Measurements from ENCODE around the gene PCID2. TPM values are rescaled to one million over a fixed set of nuclear protein-coding genes. Genes with fewer than 3 reads are reported as not detected.

PCID2 gene
- polyA plus RNA-seq, 1 of the 3 experiments (the other 2 are of a cell fraction) = 69.8 TPM

GRCh38 chr13:113145496-113145895 is 63.0 kb downstream of the PCID2 start:
- Histone ChIP-seq H3K9ac (no peak overlapping the region), H3K9me3 (no peaks in the 10 kb centered on the region), H3K9me2 (no peaks in the 10 kb centered on the region), H3K4me3 (ENCODE audit: low read depth in 2 of 2, low read length in 1 of 2) (no peak overlapping the region), H3K79me2 (ENCODE audit: insufficient read depth) (no peaks in the 10 kb centered on the region), H3K4me2 (no peak overlapping the region), H2AFZ (ENCODE audit: low read depth) (no peak overlapping the region), H3K27ac (ENCODE audit: low read depth in 2 of 2, low read length in 1 of 2) (no peak overlapping the region), H4K20me1 (ENCODE audit: insufficient read depth) (no peaks in the 10 kb centered on the region), H3K27me3 (ENCODE audit: insufficient read depth) (no peaks in the 10 kb centered on the region), H3F3A (replicated peaks; ENCODE audit: insufficient read depth) (no peaks in the 10 kb centered on the region), H3K36me3 (replicated peaks in 1 of 2; ENCODE audit: control insufficient read depth in 1 of 2, insufficient read depth in 2 of 2, low read length in 1 of 2) (no peaks in the 10 kb centered on the region), H3K4me1 (ENCODE audit: control insufficient read depth in 1 of 2, insufficient read depth in 2 of 2, low read depth in 1 of 2, low read length in 1 of 2) (no peaks in the 10 kb centered on the region)
- POLR2A ChIA-PET = no interaction called here
- CTCF ChIA-PET = interaction anchor here (0.7 to 1.4 kb wide), 2 partner anchors 21 to 209 kb away, joined by 3 to 4 read pairs; no protein-coding TSS in a partner anchor
- 74% methylated on average over 12 of the region's 12 CpGs for WGBS (ENCODE audit: low lambda C conversion rate)
- no peak for DNase-seq
- TF ChIP-seq CHD2 (IDR thresholded peaks at IDR 0.05; ENCODE audit: low read length, partially characterized antibody) (no peak), ELF1 (IDR thresholded peaks at IDR 0.05) (no peak), GABPA (IDR thresholded peaks at IDR 0.05; ENCODE audit: low read depth) (no peak), FOXM1 (IDR thresholded peaks at IDR 0.05; ENCODE audit: low read depth) (no peak), GATA2 (CRISPR knock-in tag; IDR thresholded peaks at IDR 0.05) (no peak), RFX5 (IDR thresholded peaks at IDR 0.05; ENCODE audit: low read length) (no peak), RCOR1 (IDR thresholded peaks at IDR 0.05; ENCODE audit: low read length) (no peak), EZH2phosphoT487 (IDR thresholded peaks at IDR 0.05; ENCODE audit: borderline replicate concordance, low read depth) (no peak), CTCF (IDR thresholded peaks at IDR 0.05) (no peak), EP300 (IDR thresholded peaks at IDR 0.05; ENCODE audit: borderline replicate concordance in 1 of 2, low read depth in 1 of 2, low read length in 1 of 2) (no peak), RXRA (IDR thresholded peaks at IDR 0.05; ENCODE audit: borderline replicate concordance, low read depth) (no peak), MEF2A (IDR thresholded peaks at IDR 0.05; ENCODE audit: borderline replicate concordance, low read depth) (no peak), FOXJ3 (CRISPR knock-in tag; IDR thresholded peaks at IDR 0.05) (no peak), JUND (IDR thresholded peaks at IDR 0.05) (no peak), FOSL2 (IDR thresholded peaks at IDR 0.05; ENCODE audit: borderline replicate concordance, low read depth) (no peak), USF1 (IDR thresholded peaks at IDR 0.05; ENCODE audit: borderline replicate concordance, low read depth) (no peak), MXI1 (IDR thresholded peaks at IDR 0.05; ENCODE audit: low read depth, low read length) (no peak)

- H4K20me1 ChIP-seq (ENCODE audit: insufficient read depth) = no peaks in the 10 kb centered on the region
- no peaks in the 10 kb centered on the region for H3K9me2 ChIP-seq
- no peaks in the 10 kb centered on the region for H3K27me3 ChIP-seq (ENCODE audit: insufficient read depth)
- no peak overlapping the region for H3K4me3 ChIP-seq (ENCODE audit: low read depth in 2 of 2, low read length in 1 of 2)
- H3F3A ChIP-seq (replicated peaks; ENCODE audit: insufficient read depth) = no peaks in the 10 kb centered on the region
- no peak for TF ChIP-seq YY1 (IDR thresholded peaks at IDR 0.05; ENCODE audit: low read depth)
- no peak for TF ChIP-seq FOSL2 (IDR thresholded peaks at IDR 0.05; ENCODE audit: borderline replicate concordance, low read depth)
- no peak for TF ChIP-seq RAD21 (IDR thresholded peaks at IDR 0.05; ENCODE audit: low read length)
- no peak overlapping the region for H3K4me2 ChIP-seq
- H2AFZ ChIP-seq (ENCODE audit: low read depth) = no peak overlapping the region
- H3K4me1 ChIP-seq (ENCODE audit: control insufficient read depth in 1 of 2, insufficient read depth in 2 of 2, low read depth in 1 of 2, low read length in 1 of 2) = no peaks in the 10 kb centered on the region
- WGBS (ENCODE audit: low lambda C conversion rate) = 81% methylated on average over 11 of the region's 12 CpGs
- no peaks in the 10 kb centered on the region for H3K9me3 ChIP-seq
- H3K9ac ChIP-seq = no peak overlapping the region
- no peaks in the 10 kb centered on the region for H3K36me3 ChIP-seq (replicated peaks in 1 of 2; ENCODE audit: control insufficient read depth in 1 of 2, insufficient read depth in 2 of 2, low read length in 1 of 2)
- no peaks in the 10 kb centered on the region for H3K79me2 ChIP-seq (ENCODE audit: insufficient read depth)
- POLR2A ChIA-PET = no interaction called here
- no peak overlapping the region for H3K27ac ChIP-seq (ENCODE audit: low read depth in 2 of 2, low read length in 1 of 2)
- no peak for DNase-seq
- CTCF ChIA-PET = no interaction called here
These were observed 64.2 kb downstream of the PCID2 start for GRCh38 chr13:113144255-113144629.

Data from SK-N-SH (cell line).